ENCODE data around the gene ADAD2. TPM values are rescaled to one million over a fixed set of nuclear protein-coding genes. Genes with fewer than 3 reads are reported as not detected.

The ADAD2 gene
- total and polyA plus RNA-seq, 4 donors: 0.14 to 0.44 (median 0.33) TPM; not detected in 1

DNA sequence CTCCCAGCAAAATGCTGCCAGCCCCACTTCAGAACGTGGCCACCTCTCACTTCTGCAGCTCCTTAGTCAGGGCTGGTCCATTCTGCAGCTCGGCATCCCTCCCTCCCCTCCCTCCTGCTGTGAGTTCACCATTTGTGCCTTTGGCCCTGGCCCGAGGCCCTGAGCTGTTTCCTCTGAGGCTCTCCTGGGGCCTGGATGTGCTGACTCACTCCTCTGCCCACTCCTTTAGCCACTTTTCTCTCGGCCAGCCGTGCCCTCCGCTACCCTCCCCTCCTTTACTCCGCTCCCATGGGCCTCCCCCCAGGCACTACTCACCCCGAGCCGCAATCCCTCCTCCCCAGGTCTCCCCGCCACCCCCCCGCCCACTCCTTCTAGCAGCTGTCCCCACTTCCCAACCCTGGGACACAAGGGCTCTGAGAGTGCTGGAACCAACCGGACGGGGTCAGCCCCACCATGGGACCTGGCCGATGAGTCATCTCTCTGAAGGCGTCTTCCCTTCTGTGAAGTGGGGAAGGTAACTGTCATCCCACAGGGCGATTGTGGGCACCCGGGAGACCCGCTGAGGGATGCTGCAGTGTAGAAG is 37.4 kb downstream of the ADAD2 start (continued):
- TF ChIP-seq JUND (IDR thresholded peaks at IDR 0.05) (no peak), HNF4A (conservative IDR thresholded peaks at IDR 0.05) (no peak), RXRA (IDR thresholded peaks at IDR 0.05) (no peak)

DNA sequence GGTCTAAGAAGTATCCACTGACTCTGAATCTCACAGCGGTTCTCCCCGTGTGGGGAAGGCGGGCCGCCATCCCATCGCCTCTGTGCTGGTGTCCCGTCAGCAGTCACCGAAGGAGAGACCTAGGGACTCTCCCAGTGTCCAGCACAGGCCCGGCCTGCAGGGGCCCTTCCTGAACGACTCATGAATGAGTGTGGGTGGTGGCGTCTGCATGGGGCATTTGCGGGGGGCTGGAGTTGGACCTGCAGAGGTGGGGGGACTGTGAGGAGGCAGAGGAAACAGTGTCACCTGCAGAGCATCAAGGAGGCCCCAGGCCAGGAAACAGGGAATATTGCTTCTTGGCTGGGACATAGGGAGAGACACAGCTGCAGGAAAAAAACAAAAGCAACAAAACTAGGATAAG is 38.5 kb downstream of the ADAD2 start:
- H3K27me3 ChIP-seq (ENCODE audit: control insufficient read depth in 4 of 4, insufficient read depth in 4 of 4, low read length in 3 of 4): peaks cover 0 to 3% (median 0%) of the 10 kb centered on the region in 4 donors
- H3K9me3 ChIP-seq (ENCODE audit: control insufficient read depth in 4 of 4, low read length in 3 of 4): no peaks in the 10 kb centered on the region
- TF ChIP-seq GABPA (IDR thresholded peaks at IDR 0.05 in 1 of 2, conservative IDR thresholded peaks at IDR 0.05 in 1 of 2): no peak
- TF ChIP-seq HNF4A (conservative IDR thresholded peaks at IDR 0.05): no peak
- no peak for TF ChIP-seq RAD21 (IDR thresholded peaks at IDR 0.05)
- no peak for TF ChIP-seq TAF1 (conservative IDR thresholded peaks at IDR 0.05)
- TF ChIP-seq FOXA1 (IDR thresholded peaks at IDR 0.05): no peak
- no peak for TF ChIP-seq RXRA (IDR thresholded peaks at IDR 0.05)
- no peak for TF ChIP-seq MAX (IDR thresholded peaks at IDR 0.05)
- TF ChIP-seq JUND (IDR thresholded peaks at IDR 0.05): no peak
- TF ChIP-seq ATF3 (IDR thresholded peaks at IDR 0.05): no peak
- no peak for TF ChIP-seq SP1 (IDR thresholded peaks at IDR 0.05)
- no peak for TF ChIP-seq FOXA2 (IDR thresholded peaks at IDR 0.05)
- TF ChIP-seq NR2F2 (IDR thresholded peaks at IDR 0.05): no peak
- 91% methylated on average over 11 of the region's 11 CpGs for WGBS
- no peak overlapping the region for H3K9ac ChIP-seq (ENCODE audit: low read depth in 1 of 2, low read length in 2 of 2)
- no peak overlapping the region for H3K4me3 ChIP-seq (ENCODE audit: low read depth in 1 of 3, low read length in 3 of 3)
- no peak overlapping the region for H3K27ac ChIP-seq (ENCODE audit: low read depth in 1 of 2, low read length in 2 of 2)
- H3K4me1 ChIP-seq (ENCODE audit: control insufficient read depth in 4 of 4, insufficient read depth in 4 of 4, low read length in 3 of 4): no peaks in the 10 kb centered on the region
- DNase-seq (ENCODE audit: low spot score): no peak
- H3K36me3 ChIP-seq (ENCODE audit: control insufficient read depth in 4 of 4, insufficient read depth in 3 of 4, low read depth in 1 of 4, low read length in 3 of 4): no peaks in the 10 kb centered on the region

GRCh38 chr16:84232060-84232459 is 41.1 kb downstream of the ADAD2 start:
- Histone ChIP-seq H3K9me3 (ENCODE audit: control insufficient read depth in 4 of 4, low read length in 3 of 4) (no peaks in the 10 kb centered on the region), H3K9ac (ENCODE audit: low read depth in 1 of 2, low read length in 2 of 2) (no peak overlapping the region), H3K36me3 (ENCODE audit: control insufficient read depth in 4 of 4, insufficient read depth in 3 of 4, low read depth in 1 of 4, low read length in 3 of 4) (no peaks in the 10 kb centered on the region), H3K27ac (ENCODE audit: low read depth in 1 of 2, low read length in 2 of 2) (no peak overlapping the region), H3K4me1 (ENCODE audit: control insufficient read depth in 4 of 4, insufficient read depth in 4 of 4, low read length in 3 of 4) (no peaks in the 10 kb centered on the region), H3K4me3 (ENCODE audit: low read depth in 1 of 3, low read length in 3 of 3) (no peak overlapping the region), H3K27me3 (ENCODE audit: control insufficient read depth in 4 of 4, insufficient read depth in 4 of 4, low read length in 3 of 4) (peaks cover 0 to 3% (median 0%) of the 10 kb centered on the region in 4 donors)
- no peak for DNase-seq (ENCODE audit: low spot score)
- WGBS: 81% methylated on average over 5 of the region's 5 CpGs
- TF ChIP-seq FOXA2 (IDR thresholded peaks at IDR 0.05) (no peak), ATF3 (IDR thresholded peaks at IDR 0.05) (no peak), MAX (IDR thresholded peaks at IDR 0.05) (no peak), JUND (IDR thresholded peaks at IDR 0.05) (no peak), EGR1 (IDR thresholded peaks at IDR 0.05; ENCODE audit: low read depth in 2 of 2) (no peak), SP1 (IDR thresholded peaks at IDR 0.05) (no peak), FOXA1 (IDR thresholded peaks at IDR 0.05) (no peak), RXRA (IDR thresholded peaks at IDR 0.05) (no peak), TAF1 (conservative IDR thresholded peaks at IDR 0.05) (no peak), GABPA (IDR thresholded peaks at IDR 0.05 in 1 of 2, conservative IDR thresholded peaks at IDR 0.05 in 1 of 2) (no peak), HNF4A (conservative IDR thresholded peaks at IDR 0.05) (no peak), NR2F2 (IDR thresholded peaks at IDR 0.05) (no peak), REST (IDR thresholded peaks at IDR 0.05) (no peak), ZBTB33 (IDR thresholded peaks at IDR 0.05) (no peak), HNF4G (IDR thresholded peaks at IDR 0.05) (no peak), YY1 (IDR thresholded peaks at IDR 0.05) (no peak)
- TF ChIP-seq, protein P1, sequence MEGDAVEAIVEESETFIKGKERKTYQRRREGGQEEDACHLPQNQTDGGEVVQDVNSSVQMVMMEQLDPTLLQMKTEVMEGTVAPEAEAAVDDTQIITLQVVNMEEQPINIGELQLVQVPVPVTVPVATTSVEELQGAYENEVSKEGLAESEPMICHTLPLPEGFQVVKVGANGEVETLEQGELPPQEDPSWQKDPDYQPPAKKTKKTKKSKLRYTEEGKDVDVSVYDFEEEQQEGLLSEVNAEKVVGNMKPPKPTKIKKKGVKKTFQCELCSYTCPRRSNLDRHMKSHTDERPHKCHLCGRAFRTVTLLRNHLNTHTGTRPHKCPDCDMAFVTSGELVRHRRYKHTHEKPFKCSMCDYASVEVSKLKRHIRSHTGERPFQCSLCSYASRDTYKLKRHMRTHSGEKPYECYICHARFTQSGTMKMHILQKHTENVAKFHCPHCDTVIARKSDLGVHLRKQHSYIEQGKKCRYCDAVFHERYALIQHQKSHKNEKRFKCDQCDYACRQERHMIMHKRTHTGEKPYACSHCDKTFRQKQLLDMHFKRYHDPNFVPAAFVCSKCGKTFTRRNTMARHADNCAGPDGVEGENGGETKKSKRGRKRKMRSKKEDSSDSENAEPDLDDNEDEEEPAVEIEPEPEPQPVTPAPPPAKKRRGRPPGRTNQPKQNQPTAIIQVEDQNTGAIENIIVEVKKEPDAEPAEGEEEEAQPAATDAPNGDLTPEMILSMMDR (IDR thresholded peaks at IDR 0.05; ENCODE audit: low read depth, low read length, missing input control): no peak

Measured in liver (tissue), 9 donors.